Endothelial cell of umbilical vein (primary cell): ENCODE results near the gene CDS2. TPM values are rescaled to one million over a fixed set of nuclear protein-coding genes. Genes with fewer than 3 reads are reported as not detected.

Experiments used
- BruUV-seq: library from RNA; stranded (reverse); fragments of 400-500 nt; replicated peaks from 2 replicates; lab custom pipeline; 2021; lab: Mats Ljungman, UMichigan
- CTCF ChIA-PET: fragments of 300-600, 350-600 bp; sonication (Branson Sonifier 250); formaldehyde crosslinking; loops from one replicate; lab custom pipeline; 2021; ENCODE audit warnings: antibody characterized with exemption, inconsistent platforms; lab: Charles Lee
- POLR2A ChIA-PET: fragments of 300-600, 350-600 bp; sonication (Branson Sonifier 250); formaldehyde crosslinking; loops from one replicate; lab custom pipeline; 2021; ENCODE audit warnings: antibody characterized with exemption, inconsistent platforms; lab: Charles Lee
- DNase-seq: peaks from one replicate; pipeline ENCODE4 v3.0.0-alpha.2; 2011; ENCODE audit warnings: low read depth, low spot score
- FAIRE-seq: peaks from 2 replicates; lab custom pipeline; 2011; peaks lifted over from hg19 to GRCh38; lab: Jason Lieb, UNC
- H2AFZ ChIP-seq: 2 replicates; pipeline ENCODE4 v1.6.0; 2012; ENCODE audit warnings: low read depth, low read length, control low read depth, inconsistent platforms
- H3K27ac ChIP-seq: 2 replicates; pipeline ENCODE4 v1.5.1; 2011; ENCODE audit warnings: low read depth, mild to moderate bottlenecking, control low read depth, low read length, moderate library complexity; ENCODE audit not compliant: insufficient read depth
- H3K27me3 ChIP-seq, 2 experiments: 2 replicates each; pipeline versions ENCODE4 v1.6.0 to v1.6.1; 2011; ENCODE audit warnings: low read length in 2 of 2, mixed read lengths in 1 of 2; ENCODE audit not compliant: control insufficient read depth in 2 of 2, insufficient read depth in 2 of 2
- H3K36me3 ChIP-seq, 2 experiments: 2 replicates in 1 of 2; 3 replicates in 1 of 2; pipeline ENCODE4 v1.5.1; 2011; ENCODE audit warnings: low read length in 2 of 2, mild to moderate bottlenecking in 1 of 2, moderate library complexity in 1 of 2; ENCODE audit not compliant: control insufficient read depth in 2 of 2, insufficient read depth in 2 of 2; ENCODE audit errors: extremely low read depth in 1 of 2
- H3K4me1 ChIP-seq: 3 replicates; pipeline ENCODE4 v1.5.1; 2011; ENCODE audit warnings: mild to moderate bottlenecking, low read length; ENCODE audit not compliant: control insufficient read depth, insufficient read depth; ENCODE audit errors: extremely low read depth
- H3K4me2 ChIP-seq: 2 replicates; pipeline ENCODE4 v1.6.1; 2011; ENCODE audit warnings: low read length, control low read depth, mixed read lengths; ENCODE audit not compliant: insufficient read depth
- H3K4me3 ChIP-seq, 3 experiments: fragments of 200-600 bp in 1 of 3; sonication (generic), shearing (Covaris generic) in 1 of 3; replicated peaks in 1 of 3; 2 replicates each; pipeline ENCODE4 v1.5.1; 2011 to 2016; ENCODE audit warnings: control low read depth in 3 of 3, low read length in 3 of 3, mild to moderate bottlenecking in 2 of 3, inconsistent platforms in 1 of 3, low read depth in 1 of 3, moderate library complexity in 1 of 3; ENCODE audit not compliant: insufficient read depth in 1 of 3
- H3K79me2 ChIP-seq: 2 replicates; pipeline ENCODE4 v1.6.0; 2012; ENCODE audit warnings: low read length, inconsistent platforms; ENCODE audit not compliant: control insufficient read depth, insufficient read depth
- H3K9ac ChIP-seq: replicated peaks from 2 replicates; pipeline ENCODE3; 2011; ENCODE audit warnings: low read length, control low read depth; ENCODE audit not compliant: insufficient read depth; ENCODE audit errors: extremely low read depth
- H3K9me1 ChIP-seq: replicated peaks from 3 replicates; pipeline ENCODE4 v1.6.0; 2011; ENCODE audit warnings: mild to moderate bottlenecking, low read length; ENCODE audit not compliant: control insufficient read depth, insufficient read depth; ENCODE audit errors: extremely low read depth
- H3K9me3 ChIP-seq: replicated peaks from 2 replicates; pipeline ENCODE4 v1.5.1; 2012; ENCODE audit warnings: low read length, inconsistent platforms; ENCODE audit not compliant: control insufficient read depth, insufficient read depth
- H4K20me1 ChIP-seq: replicated peaks from 2 replicates; pipeline ENCODE3; 2011; ENCODE audit warnings: mild to moderate bottlenecking, low read length; ENCODE audit not compliant: control insufficient read depth, insufficient read depth; ENCODE audit errors: extremely low read depth
- EZH2 ChIP-seq: IDR thresholded peaks from 2 replicates; pipeline ENCODE4 v1.6.1; 2012; ENCODE audit warnings: borderline replicate concordance, low read depth, mild to moderate bottlenecking, moderate library complexity, low read length, inconsistent platforms; ENCODE audit not compliant: severe bottlenecking
- FOS ChIP-seq: IDR thresholded peaks from 2 replicates; pipeline ENCODE4 v1.6.1; 2011; ENCODE audit warnings: mild to moderate bottlenecking, low read length, moderate library complexity, borderline replicate concordance; ENCODE audit not compliant: insufficient read depth
- JUN ChIP-seq: IDR thresholded peaks from 2 replicates; pipeline ENCODE4 v1.6.1; 2011; ENCODE audit warnings: borderline replicate concordance, low read depth; ENCODE audit not compliant: insufficient read length, insufficient read depth
- MYC ChIP-seq: IDR thresholded peaks from one replicate; pipeline ENCODE4 v1.6.1; 2011; ENCODE audit warnings: mild to moderate bottlenecking, low read depth, low read length
- POLR2A ChIP-seq: IDR thresholded peaks from 2 replicates; pipeline ENCODE4 v1.6.1; 2012; ENCODE audit warnings: low read depth, mild to moderate bottlenecking, control low read depth, low read length
- POLR2AphosphoS5 ChIP-seq: IDR thresholded peaks from 2 replicates; pipeline ENCODE4 v1.6.1; 2012; ENCODE audit warnings: low read depth, mild to moderate bottlenecking, control low read depth, low read length, moderate library complexity; ENCODE audit not compliant: insufficient read depth
- dilution Hi-C: fragments of 300-500 bp; cut with MboI; formaldehyde crosslinking; loops from one replicate; pipeline ENCODE4 v1.15.0; 2019; ENCODE audit warnings: low sequenced_read_pairs; ENCODE audit not compliant: extremely low pct_ligation_motif_present
- intact Hi-C: fragments of 100-400 bp; cut with micrococcal nuclease; formaldehyde crosslinking; loops from one replicate; pipeline ENCODE4 v1.10.0; 2022
- polyA plus RNA-seq, 4 experiments: library from polyadenylated mRNA; depleted of rRNA in 3 of 4; stranded (reverse) in 3 of 4; unstranded in 1 of 4; fragments of >200 nt; gene quantifications; 2 replicates each; pipeline versions ENCODE4 v1.2.1 to v1.2.3, GENCODE V29; 2011 to 2012; ENCODE audit warnings: missing spikeins in 1 of 4
- total RNA-seq: library from RNA; stranded (reverse); gene quantifications from 2 replicates; pipeline ENCODE4 v1.2.3, GENCODE V29; 2021
- TF ChIP-seq, protein P1 (sequence below), 2 donors: IDR thresholded peaks; 1 replicate in 1 of 2; 2 replicates in 1 of 2; pipeline ENCODE4 v1.5.1; 2011; ENCODE audit warnings: low read length in 2 of 2, mild to moderate bottlenecking in 2 of 2, moderate library complexity in 2 of 2, control low read depth in 1 of 2, inconsistent platforms in 1 of 2, low read depth in 1 of 2; ENCODE audit not compliant: insufficient read depth in 1 of 2; ENCODE audit errors: extremely low read depth in 1 of 2
- TF ChIP-seq, protein P2 (sequence below): IDR thresholded peaks from 2 replicates; pipeline ENCODE4 v1.6.1; 2011; ENCODE audit not compliant: insufficient read depth, insufficient read length

Gene CDS2
- total and polyA plus RNA-seq, 2 donors (not counting 3 experiments of a cell fraction or from before 2014, with no cell fraction given) = 47.0 to 49.0 TPM

DNA sequence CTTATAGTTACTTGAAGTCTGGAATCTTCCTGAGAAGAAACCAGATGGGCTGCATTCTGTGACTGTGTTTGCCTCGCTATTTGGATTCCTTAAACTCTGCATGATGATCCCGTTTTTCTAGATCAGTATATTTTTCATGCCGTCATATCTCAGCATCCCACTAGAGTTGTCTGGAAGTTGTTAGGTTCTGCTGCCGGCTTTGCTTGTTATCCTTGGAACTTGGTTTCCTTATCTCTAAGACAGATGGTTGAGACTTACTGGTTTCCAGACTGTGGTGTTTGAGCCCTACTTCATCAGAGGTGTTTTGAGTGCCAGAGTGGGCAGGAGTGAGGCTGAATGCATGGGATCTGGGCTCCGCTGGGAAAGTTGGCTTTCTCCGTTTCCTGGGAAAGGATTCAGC, 50.3 kb downstream of the CDS2 start:
- no peak for FAIRE-seq
- Histone ChIP-seq H3K4me2 (no peak overlapping the region), H3K79me2 (no peaks in the 10 kb centered on the region), H3K27me3 (no peaks in the 10 kb centered on the region), H3K9ac (no peak overlapping the region), H4K20me1 (no peaks in the 10 kb centered on the region), H2AFZ (no peak overlapping the region), H3K4me3 (no peak overlapping the region), H3K36me3 (peaks cover 3 to 7% of the 10 kb centered on the region in 2 experiments), H3K27ac (no peak overlapping the region), H3K9me3 (no peaks in the 10 kb centered on the region), H3K9me1 (no peaks in the 10 kb centered on the region), H3K4me1 (peaks cover 19% of the 10 kb centered on the region)
- intact Hi-C loops = no loop called here
- DNase-seq = no peak
- dilution Hi-C loops = no loop called here
- ChIA-PET CTCF (interaction anchor here (1.1 kb wide), 1 partner anchor 9 kb away, joined by 3 read pairs; no protein-coding TSS in a partner anchor), POLR2A (no interaction called here)
- BruUV-seq = no TSS peak
- TF ChIP-seq JUN (no peak), MYC (no peak), POLR2AphosphoS5 (no peak), EZH2 (no peak), POLR2A (no peak), FOS (no peak)
- TF ChIP-seq, protein P1, sequence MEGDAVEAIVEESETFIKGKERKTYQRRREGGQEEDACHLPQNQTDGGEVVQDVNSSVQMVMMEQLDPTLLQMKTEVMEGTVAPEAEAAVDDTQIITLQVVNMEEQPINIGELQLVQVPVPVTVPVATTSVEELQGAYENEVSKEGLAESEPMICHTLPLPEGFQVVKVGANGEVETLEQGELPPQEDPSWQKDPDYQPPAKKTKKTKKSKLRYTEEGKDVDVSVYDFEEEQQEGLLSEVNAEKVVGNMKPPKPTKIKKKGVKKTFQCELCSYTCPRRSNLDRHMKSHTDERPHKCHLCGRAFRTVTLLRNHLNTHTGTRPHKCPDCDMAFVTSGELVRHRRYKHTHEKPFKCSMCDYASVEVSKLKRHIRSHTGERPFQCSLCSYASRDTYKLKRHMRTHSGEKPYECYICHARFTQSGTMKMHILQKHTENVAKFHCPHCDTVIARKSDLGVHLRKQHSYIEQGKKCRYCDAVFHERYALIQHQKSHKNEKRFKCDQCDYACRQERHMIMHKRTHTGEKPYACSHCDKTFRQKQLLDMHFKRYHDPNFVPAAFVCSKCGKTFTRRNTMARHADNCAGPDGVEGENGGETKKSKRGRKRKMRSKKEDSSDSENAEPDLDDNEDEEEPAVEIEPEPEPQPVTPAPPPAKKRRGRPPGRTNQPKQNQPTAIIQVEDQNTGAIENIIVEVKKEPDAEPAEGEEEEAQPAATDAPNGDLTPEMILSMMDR (IDR thresholded peaks at IDR 0.05; ENCODE audit: extremely low read depth in 1 of 2, insufficient read depth in 1 of 2, low read depth in 1 of 2, low read length in 2 of 2) = no peak
- TF ChIP-seq, protein P2, sequence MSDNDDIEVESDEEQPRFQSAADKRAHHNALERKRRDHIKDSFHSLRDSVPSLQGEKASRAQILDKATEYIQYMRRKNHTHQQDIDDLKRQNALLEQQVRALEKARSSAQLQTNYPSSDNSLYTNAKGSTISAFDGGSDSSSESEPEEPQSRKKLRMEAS = no peak
